Adrenal gland (tissue), 12 donors: Measurements from ENCODE around the gene KATNB1. TPM values are rescaled to one million over a fixed set of nuclear protein-coding genes. Genes with fewer than 3 reads are reported as not detected.

ENCODE experiments used
- DNase-seq, 7 donors: peaks; one replicate each; pipeline ENCODE4 v3.0.0-alpha.2; 2019 to 2020
- H3K27ac ChIP-seq, 5 donors: fragments of 200-600 bp; sonication (generic) in 4 of 5; 1 replicate in 3 of 5; 2 replicates in 2 of 5; pipeline versions ENCODE4 v1.5.1 to v1.8.0; 2016 to 2020; ENCODE audit warnings: mild to moderate bottlenecking in 1 of 5
- H3K27me3 ChIP-seq: fragments of 200-600 bp; 2 replicates; pipeline ENCODE4 v1.8.0; 2021
- H3K36me3 ChIP-seq, 2 donors: fragments of 200-600 bp; replicated peaks in 1 of 2; 1 replicate in 1 of 2; 2 replicates in 1 of 2; pipeline versions ENCODE4 v1.5.1 to v1.8.0; 2018 to 2022
- H3K4me1 ChIP-seq, 2 donors: fragments of 200-600 bp; replicated peaks in 1 of 2; 1 replicate in 1 of 2; 2 replicates in 1 of 2; pipeline versions ENCODE4 v1.5.1 to v1.8.0; 2018 to 2021
- H3K4me3 ChIP-seq, 4 donors: fragments of 200-600 bp; sonication (generic) in 3 of 4; one replicate each; pipeline ENCODE4 v1.5.1; 2016 to 2018
- H3K9me3 ChIP-seq, 3 donors: fragments of 200-600 bp; sonication (generic) in 1 of 3; replicated peaks in 1 of 3; 1 replicate in 2 of 3; 2 replicates in 1 of 3; pipeline versions ENCODE4 v1.5.1 to v1.8.0; 2016 to 2021
- CTCF ChIP-seq, 6 experiments: fragments of 450-650 bp in 4 of 6; fragments of 200-600 bp in 2 of 6; sonication (generic) in 1 of 6; IDR thresholded peaks; 1 replicate in 5 of 6; 2 replicates in 1 of 6; pipeline versions ENCODE4 v1.5.1 to v1.8.0; 2016 to 2021; ENCODE audit warnings: antibody characterized with exemption in 6 of 6, mild to moderate bottlenecking in 2 of 6, moderate library complexity in 1 of 6
- POLR2A ChIP-seq, 2 donors: fragments of 450-650 bp; IDR thresholded peaks; one replicate each; pipeline ENCODE4 v1.6.1; 2017; ENCODE audit warnings: antibody characterized with exemption in 2 of 2, mild to moderate bottlenecking in 2 of 2, moderate library complexity in 1 of 2
- WGBS, 4 donors: extraction: QIAGEN DNeasy Blood & Tissue Kit in 2 of 4; methylation state at CpG; one replicate each; pipeline versions ENCODE4 v1.1.5 to v1.1.7; 2013 to 2017; 5-methylcytosine and 5-hydroxymethylcytosine counted together
- intact Hi-C, 2 donors: fragments of 100-400 bp; cut with DNase I; formaldehyde crosslinking; loops; one replicate each; pipeline versions ENCODE4 v1.14.1 to v1.15.0; 2022 to 2023
- polyA plus RNA-seq, 3 donors: library from polyadenylated mRNA; stranded (reverse); fragments of 200-250 nt in 2 of 3; fragments of 350-450 nt in 1 of 3; fragmentation: Illumina TruSeq in 1 of 3; extraction: RNeasy Lipid Tissue Mini Kit (QIAGEN cat#74804) in 1 of 3; gene quantifications; one replicate each; pipeline ENCODE4 v1.2.3, GENCODE V29; 2013 to 2014
- total RNA-seq, 9 donors: library from RNA; depleted of rRNA in 4 of 9; stranded (reverse); fragments of >200 nt in 4 of 9; fragments of 120-200 nt in 1 of 9; fragmentation: NEBNext Ultra II Directional in 1 of 9; extraction: Animal tissue kit (Norgen Biotek cat#: 25700) in 1 of 9; gene quantifications; one replicate each; pipeline versions ENCODE4 v1.1.0 to v1.2.4, GENCODE V29; 2013 to 2023
- donor health status: healthy with polysubstance abuse.
- donor health status: Bipolar disorder and iron deficiency.
- donor health status: DM: yes; HTN: yes; CAD: no.
- donor health status: DM: no; HTN: no; CAD: no.
- donor health status: DM: no; HTN: no; CAD: no.
- donor health status: DM: yes; HTN: yes; CAD: no.

Gene KATNB1
- total and polyA plus RNA-seq, 12 donors = 12.9 to 85.6 (median 21.0) TPM

DNA sequence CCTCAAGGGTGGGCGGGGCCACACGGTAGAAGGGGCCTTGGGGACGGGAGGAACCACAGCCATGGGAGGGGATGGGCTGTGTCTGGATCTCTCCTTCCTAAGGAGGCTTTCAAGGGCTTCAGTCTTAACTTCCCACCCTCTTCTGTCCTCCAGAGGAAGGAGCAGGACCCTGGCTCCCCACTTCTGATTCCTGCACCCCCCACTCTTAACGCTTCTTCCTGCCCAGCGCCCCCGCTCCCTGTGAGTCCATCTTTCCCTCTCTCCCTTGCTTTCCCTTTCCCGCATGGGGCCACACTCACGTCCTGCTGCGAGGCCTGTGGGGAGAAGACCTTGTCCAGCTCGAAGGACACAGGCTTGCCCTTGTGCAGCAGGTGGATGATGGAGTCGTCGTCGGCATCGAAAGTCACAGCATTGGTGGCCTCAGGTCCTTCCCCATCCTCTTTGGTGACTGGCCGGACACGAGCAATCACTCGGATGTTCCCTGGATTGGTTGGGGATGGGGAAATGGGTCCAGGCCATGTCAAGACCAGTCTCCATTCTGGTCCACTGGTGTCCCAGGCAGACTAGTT is 29.7 kb downstream of the KATNB1 start:
- intact Hi-C loops = no loop called here

GRCh38 chr16:57766714-57767348 is 31.3 kb downstream of the KATNB1 start:
- H3K27me3 ChIP-seq = no peaks in the 10 kb centered on the region
- peaks cover 0 to 63% of the 10 kb centered on the region in 2 donors for H3K36me3 ChIP-seq
- DNase-seq = no peak
- WGBS, 4 donors = 91 to 95% (median 94%) methylated on average over 7 to 15 of the region's 15 CpGs
- H3K27ac ChIP-seq = no peak overlapping the region
- intact Hi-C loops = no loop called here
- peaks cover 6% of the 10 kb centered on the region in 2 donors for H3K4me1 ChIP-seq
- TF ChIP-seq CTCF (IDR thresholded peaks at IDR 0.05) (no peak), POLR2A (IDR thresholded peaks at IDR 0.05) (no peak)
- H3K9me3 ChIP-seq = no peaks in the 10 kb centered on the region
- H3K4me3 ChIP-seq = no peak overlapping the region

More for the DNA sequence above, 29.7 kb downstream of the KATNB1 start:
- Histone ChIP-seq H3K27me3 (no peaks in the 10 kb centered on the region), H3K27ac (no peak overlapping the region), H3K36me3 (peaks cover 0 to 59% of the 10 kb centered on the region in 2 donors), H3K4me3 (no peak overlapping the region), H3K9me3 (no peaks in the 10 kb centered on the region), H3K4me1 (peaks cover 6% of the 10 kb centered on the region in 2 donors)
- no peak for DNase-seq
- WGBS, 4 donors = 82 to 89% (median 86%) methylated on average over 17 of the region's 17 CpGs
- no peak for TF ChIP-seq CTCF (IDR thresholded peaks at IDR 0.05)
- TF ChIP-seq POLR2A (IDR thresholded peaks at IDR 0.05) = no peak

- Histone ChIP-seq H3K27ac (no peak overlapping the region), H3K36me3 (peaks cover 0 to 60% of the 10 kb centered on the region in 2 donors), H3K27me3 (no peaks in the 10 kb centered on the region), H3K4me1 (peaks cover 0 to under 1% of the 10 kb centered on the region in 2 donors), H3K9me3 (no peaks in the 10 kb centered on the region), H3K4me3 (no peak overlapping the region)
- WGBS, 4 donors = 85 to 94% (median 89%) methylated on average over 14 to 22 of the region's 22 CpGs
- TF ChIP-seq CTCF (IDR thresholded peaks at IDR 0.05) = no peak
- no peak for TF ChIP-seq POLR2A (IDR thresholded peaks at IDR 0.05)
- intact Hi-C loops = no loop called here
- DNase-seq = no peak
Measured at GRCh38 chr16:57769541-57770145, 34.1 kb downstream of the KATNB1 start.

DNA sequence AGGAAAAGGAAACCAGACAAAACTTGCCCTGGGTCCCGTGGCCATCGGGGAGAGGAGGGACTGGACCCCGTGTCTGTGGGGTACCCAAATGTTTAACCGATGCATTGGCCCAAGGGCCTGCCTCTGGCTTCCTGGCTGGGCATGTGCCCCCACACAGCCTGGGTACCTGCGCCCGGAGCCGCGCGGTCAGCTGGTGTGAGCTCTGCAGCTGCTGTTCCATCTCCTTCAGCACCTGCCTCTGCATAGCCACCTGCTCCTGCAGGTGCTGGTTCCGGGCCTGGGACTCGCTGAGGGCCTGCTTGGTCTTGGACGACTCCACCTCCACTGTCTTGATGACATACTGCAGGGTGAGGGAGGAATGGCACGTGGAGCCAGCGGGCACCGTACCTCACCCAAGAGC is 34.8 kb downstream of the KATNB1 start:
- Histone ChIP-seq H3K4me1 (no peaks in the 10 kb centered on the region), H3K36me3 (peaks cover 0 to 65% of the 10 kb centered on the region in 2 donors), H3K27me3 (no peaks in the 10 kb centered on the region), H3K27ac (no peak overlapping the region), H3K9me3 (no peaks in the 10 kb centered on the region), H3K4me3 (no peak overlapping the region)
- no peak for DNase-seq
- no peak for TF ChIP-seq POLR2A (IDR thresholded peaks at IDR 0.05)
- TF ChIP-seq CTCF (IDR thresholded peaks at IDR 0.05) = no peak
- intact Hi-C loops = no loop called here
- 90 to 94% (median 93%) methylated on average over 6 to 15 of the region's 15 CpGs for WGBS, 4 donors
